SK-N-SH (cell line): Measurements from ENCODE around the gene ZNF562.

Experiments used
- CHD2 ChIP-seq: fragments of 150-350 bp; IDR thresholded peaks from 2 replicates; pipeline ENCODE4 v1.6.1; 2018; ENCODE audit warnings: low read length; ENCODE audit not compliant: partially characterized antibody
- EP300 ChIP-seq, 2 experiments: IDR thresholded peaks; 2 replicates each; pipeline versions ENCODE4 v1.4.0 to v1.6.1; 2012; ENCODE audit warnings: borderline replicate concordance in 1 of 2, low read depth in 1 of 2, low read length in 1 of 2
- FOSL2 ChIP-seq: IDR thresholded peaks from 2 replicates; pipeline ENCODE4 v1.4.0; 2012; ENCODE audit warnings: low read depth, mild to moderate bottlenecking, moderate library complexity, borderline replicate concordance
- FOXJ3 ChIP-seq: sonication (generic); formaldehyde crosslinking; IDR thresholded peaks from 2 replicates; pipeline ENCODE4 v1.5.1; 2020; ENCODE audit warnings: mild to moderate bottlenecking, missing genetic modification reagents
- FOXM1 ChIP-seq: IDR thresholded peaks from 2 replicates; pipeline ENCODE4 v1.4.0; 2012; ENCODE audit warnings: low read depth, mild to moderate bottlenecking
- JUND ChIP-seq: IDR thresholded peaks from 2 replicates; pipeline ENCODE4 v1.4.0; 2012
- POLR2AphosphoS5 ChIP-seq: IDR thresholded peaks from 2 replicates; pipeline ENCODE4 v1.6.1; 2012; ENCODE audit warnings: low read depth, low read length
- RFX5 ChIP-seq: IDR thresholded peaks from 2 replicates; pipeline ENCODE4 v1.6.1; 2012; ENCODE audit warnings: mild to moderate bottlenecking, improper control_type of control experiment, low read length
- TAF1 ChIP-seq: IDR thresholded peaks from 2 replicates; pipeline ENCODE4 v1.6.1; 2012; ENCODE audit warnings: low read depth, mild to moderate bottlenecking, low read length, moderate library complexity, borderline replicate concordance
- YY1 ChIP-seq: IDR thresholded peaks from 2 replicates; pipeline ENCODE4 v1.4.0; 2012; ENCODE audit warnings: low read depth, mild to moderate bottlenecking
- TF ChIP-seq, protein P1 (sequence below): fragments of 200-600 bp; sonication (generic); IDR thresholded peaks from 2 replicates; pipeline ENCODE4 v1.6.1; 2017; ENCODE audit warnings: antibody characterized with exemption, mild to moderate bottlenecking, moderate library complexity
- TF ChIP-seq, protein P2 (sequence below): fragments of 150-350 bp; IDR thresholded peaks from 2 replicates; pipeline ENCODE4 v1.6.1; 2017; ENCODE audit warnings: antibody characterized with exemption, low read length, low read depth, borderline replicate concordance
- TF ChIP-seq, protein P3 (sequence below): IDR thresholded peaks from 2 replicates; pipeline ENCODE4 v1.6.1; 2012; ENCODE audit warnings: mild to moderate bottlenecking, low read depth, low read length, moderate library complexity
- TF ChIP-seq, protein P4 (sequence below): IDR thresholded peaks from 2 replicates; pipeline ENCODE4 v1.4.0; 2012; ENCODE audit warnings: low read depth, borderline replicate concordance

DNA sequence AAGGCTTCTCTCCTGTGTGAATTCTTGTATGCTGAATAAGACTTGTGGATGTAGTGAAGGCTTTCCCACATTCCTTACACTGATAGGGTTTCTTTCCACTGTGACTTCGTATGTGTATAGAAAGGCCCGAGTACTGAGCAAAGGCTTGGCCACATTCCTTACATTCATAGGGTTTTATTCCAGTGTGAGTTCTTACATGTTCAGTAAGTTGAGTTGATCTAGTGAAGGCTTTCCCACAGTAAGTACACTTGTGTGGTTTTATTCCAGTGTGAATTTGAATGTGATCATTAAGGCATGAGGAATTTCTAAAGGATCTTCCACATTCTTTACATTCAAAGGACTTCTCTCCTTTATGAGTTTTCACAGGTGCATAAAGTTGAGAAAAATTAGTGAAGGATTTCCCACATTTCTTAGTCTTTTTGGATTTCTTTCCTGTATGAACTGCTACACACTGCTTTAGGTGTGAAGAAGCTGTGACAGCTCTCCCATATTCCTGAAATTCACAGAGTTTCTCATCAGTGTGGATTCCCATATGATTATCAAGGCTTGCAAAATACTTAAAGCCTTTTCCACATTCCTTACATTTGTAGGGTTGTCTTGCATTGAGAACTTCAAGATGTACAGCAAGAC lies 64.3 kb downstream of the ZNF562 start:
- TF ChIP-seq, protein P1, sequence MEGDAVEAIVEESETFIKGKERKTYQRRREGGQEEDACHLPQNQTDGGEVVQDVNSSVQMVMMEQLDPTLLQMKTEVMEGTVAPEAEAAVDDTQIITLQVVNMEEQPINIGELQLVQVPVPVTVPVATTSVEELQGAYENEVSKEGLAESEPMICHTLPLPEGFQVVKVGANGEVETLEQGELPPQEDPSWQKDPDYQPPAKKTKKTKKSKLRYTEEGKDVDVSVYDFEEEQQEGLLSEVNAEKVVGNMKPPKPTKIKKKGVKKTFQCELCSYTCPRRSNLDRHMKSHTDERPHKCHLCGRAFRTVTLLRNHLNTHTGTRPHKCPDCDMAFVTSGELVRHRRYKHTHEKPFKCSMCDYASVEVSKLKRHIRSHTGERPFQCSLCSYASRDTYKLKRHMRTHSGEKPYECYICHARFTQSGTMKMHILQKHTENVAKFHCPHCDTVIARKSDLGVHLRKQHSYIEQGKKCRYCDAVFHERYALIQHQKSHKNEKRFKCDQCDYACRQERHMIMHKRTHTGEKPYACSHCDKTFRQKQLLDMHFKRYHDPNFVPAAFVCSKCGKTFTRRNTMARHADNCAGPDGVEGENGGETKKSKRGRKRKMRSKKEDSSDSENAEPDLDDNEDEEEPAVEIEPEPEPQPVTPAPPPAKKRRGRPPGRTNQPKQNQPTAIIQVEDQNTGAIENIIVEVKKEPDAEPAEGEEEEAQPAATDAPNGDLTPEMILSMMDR, result no peak
- TF ChIP-seq YY1 (no peak), CHD2 (no peak), EP300 (IDR thresholded peaks at IDR 0.05; ENCODE audit: borderline replicate concordance in 1 of 2, low read depth in 1 of 2, low read length in 1 of 2) (no peak), POLR2AphosphoS5 (no peak), JUND (no peak), FOXJ3 (CRISPR knock-in tag) (no peak), FOSL2 (no peak), TAF1 (no peak), RFX5 (no peak), FOXM1 (no peak)
- TF ChIP-seq, protein P2, sequence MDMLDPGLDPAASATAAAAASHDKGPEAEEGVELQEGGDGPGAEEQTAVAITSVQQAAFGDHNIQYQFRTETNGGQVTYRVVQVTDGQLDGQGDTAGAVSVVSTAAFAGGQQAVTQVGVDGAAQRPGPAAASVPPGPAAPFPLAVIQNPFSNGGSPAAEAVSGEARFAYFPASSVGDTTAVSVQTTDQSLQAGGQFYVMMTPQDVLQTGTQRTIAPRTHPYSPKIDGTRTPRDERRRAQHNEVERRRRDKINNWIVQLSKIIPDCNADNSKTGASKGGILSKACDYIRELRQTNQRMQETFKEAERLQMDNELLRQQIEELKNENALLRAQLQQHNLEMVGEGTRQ, result no peak
- TF ChIP-seq, protein P3, sequence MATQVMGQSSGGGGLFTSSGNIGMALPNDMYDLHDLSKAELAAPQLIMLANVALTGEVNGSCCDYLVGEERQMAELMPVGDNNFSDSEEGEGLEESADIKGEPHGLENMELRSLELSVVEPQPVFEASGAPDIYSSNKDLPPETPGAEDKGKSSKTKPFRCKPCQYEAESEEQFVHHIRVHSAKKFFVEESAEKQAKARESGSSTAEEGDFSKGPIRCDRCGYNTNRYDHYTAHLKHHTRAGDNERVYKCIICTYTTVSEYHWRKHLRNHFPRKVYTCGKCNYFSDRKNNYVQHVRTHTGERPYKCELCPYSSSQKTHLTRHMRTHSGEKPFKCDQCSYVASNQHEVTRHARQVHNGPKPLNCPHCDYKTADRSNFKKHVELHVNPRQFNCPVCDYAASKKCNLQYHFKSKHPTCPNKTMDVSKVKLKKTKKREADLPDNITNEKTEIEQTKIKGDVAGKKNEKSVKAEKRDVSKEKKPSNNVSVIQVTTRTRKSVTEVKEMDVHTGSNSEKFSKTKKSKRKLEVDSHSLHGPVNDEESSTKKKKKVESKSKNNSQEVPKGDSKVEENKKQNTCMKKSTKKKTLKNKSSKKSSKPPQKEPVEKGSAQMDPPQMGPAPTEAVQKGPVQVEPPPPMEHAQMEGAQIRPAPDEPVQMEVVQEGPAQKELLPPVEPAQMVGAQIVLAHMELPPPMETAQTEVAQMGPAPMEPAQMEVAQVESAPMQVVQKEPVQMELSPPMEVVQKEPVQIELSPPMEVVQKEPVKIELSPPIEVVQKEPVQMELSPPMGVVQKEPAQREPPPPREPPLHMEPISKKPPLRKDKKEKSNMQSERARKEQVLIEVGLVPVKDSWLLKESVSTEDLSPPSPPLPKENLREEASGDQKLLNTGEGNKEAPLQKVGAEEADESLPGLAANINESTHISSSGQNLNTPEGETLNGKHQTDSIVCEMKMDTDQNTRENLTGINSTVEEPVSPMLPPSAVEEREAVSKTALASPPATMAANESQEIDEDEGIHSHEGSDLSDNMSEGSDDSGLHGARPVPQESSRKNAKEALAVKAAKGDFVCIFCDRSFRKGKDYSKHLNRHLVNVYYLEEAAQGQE, result no peak
- TF ChIP-seq, protein P4, sequence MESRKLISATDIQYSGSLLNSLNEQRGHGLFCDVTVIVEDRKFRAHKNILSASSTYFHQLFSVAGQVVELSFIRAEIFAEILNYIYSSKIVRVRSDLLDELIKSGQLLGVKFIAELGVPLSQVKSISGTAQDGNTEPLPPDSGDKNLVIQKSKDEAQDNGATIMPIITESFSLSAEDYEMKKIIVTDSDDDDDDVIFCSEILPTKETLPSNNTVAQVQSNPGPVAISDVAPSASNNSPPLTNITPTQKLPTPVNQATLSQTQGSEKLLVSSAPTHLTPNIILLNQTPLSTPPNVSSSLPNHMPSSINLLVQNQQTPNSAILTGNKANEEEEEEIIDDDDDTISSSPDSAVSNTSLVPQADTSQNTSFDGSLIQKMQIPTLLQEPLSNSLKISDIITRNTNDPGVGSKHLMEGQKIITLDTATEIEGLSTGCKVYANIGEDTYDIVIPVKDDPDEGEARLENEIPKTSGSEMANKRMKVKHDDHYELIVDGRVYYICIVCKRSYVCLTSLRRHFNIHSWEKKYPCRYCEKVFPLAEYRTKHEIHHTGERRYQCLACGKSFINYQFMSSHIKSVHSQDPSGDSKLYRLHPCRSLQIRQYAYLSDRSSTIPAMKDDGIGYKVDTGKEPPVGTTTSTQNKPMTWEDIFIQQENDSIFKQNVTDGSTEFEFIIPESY, result no peak
